ENCODE measurements around the gene NYAP2.

GRCh38 chr2:225614915-225615314, 215.4 kb downstream of the NYAP2 start:
- TF ChIP-seq, protein P1, sequence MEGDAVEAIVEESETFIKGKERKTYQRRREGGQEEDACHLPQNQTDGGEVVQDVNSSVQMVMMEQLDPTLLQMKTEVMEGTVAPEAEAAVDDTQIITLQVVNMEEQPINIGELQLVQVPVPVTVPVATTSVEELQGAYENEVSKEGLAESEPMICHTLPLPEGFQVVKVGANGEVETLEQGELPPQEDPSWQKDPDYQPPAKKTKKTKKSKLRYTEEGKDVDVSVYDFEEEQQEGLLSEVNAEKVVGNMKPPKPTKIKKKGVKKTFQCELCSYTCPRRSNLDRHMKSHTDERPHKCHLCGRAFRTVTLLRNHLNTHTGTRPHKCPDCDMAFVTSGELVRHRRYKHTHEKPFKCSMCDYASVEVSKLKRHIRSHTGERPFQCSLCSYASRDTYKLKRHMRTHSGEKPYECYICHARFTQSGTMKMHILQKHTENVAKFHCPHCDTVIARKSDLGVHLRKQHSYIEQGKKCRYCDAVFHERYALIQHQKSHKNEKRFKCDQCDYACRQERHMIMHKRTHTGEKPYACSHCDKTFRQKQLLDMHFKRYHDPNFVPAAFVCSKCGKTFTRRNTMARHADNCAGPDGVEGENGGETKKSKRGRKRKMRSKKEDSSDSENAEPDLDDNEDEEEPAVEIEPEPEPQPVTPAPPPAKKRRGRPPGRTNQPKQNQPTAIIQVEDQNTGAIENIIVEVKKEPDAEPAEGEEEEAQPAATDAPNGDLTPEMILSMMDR (IDR thresholded peaks at IDR 0.05) = no peak
- TF ChIP-seq POLR2A (IDR thresholded peaks at IDR 0.05) = no peak

Data from uterus (tissue), 2 donors.